ENCODE results near the gene ADAM15. TPM values are rescaled to one million over a fixed set of nuclear protein-coding genes. Genes with fewer than 3 reads are reported as not detected.

The ADAM15 gene
- total RNA-seq, 2 experiments from 2014 or later: 31.6 to 32.5 TPM

DNA sequence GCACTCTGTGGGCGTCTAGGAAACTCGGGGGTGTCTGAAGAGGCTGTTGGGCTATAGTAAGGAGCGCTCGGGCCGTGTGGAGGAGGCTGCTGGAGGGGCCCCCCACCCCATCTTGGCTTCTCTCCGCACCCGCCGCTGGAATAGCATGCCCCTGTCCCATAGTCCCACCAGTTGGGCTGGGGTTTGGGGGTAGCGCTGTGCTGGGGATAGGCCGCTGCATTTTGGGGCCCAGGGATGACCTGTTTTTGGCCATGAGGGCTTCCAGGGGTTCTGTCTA, 28.0 kb downstream of the ADAM15 start:
- DNase-seq: no peak
- Mint-ChIP-seq H3K4me1 (peaks cover 29% of the 10 kb centered on the region), H3K9me3 (no peaks in the 10 kb centered on the region), H3K27ac (no peak overlapping the region), H3K27me3 (peaks cover 49% of the 10 kb centered on the region), H3K36me3 (no peaks in the 10 kb centered on the region), H3K4me3 (peak overlapping the region; percentile 33)

DNA sequence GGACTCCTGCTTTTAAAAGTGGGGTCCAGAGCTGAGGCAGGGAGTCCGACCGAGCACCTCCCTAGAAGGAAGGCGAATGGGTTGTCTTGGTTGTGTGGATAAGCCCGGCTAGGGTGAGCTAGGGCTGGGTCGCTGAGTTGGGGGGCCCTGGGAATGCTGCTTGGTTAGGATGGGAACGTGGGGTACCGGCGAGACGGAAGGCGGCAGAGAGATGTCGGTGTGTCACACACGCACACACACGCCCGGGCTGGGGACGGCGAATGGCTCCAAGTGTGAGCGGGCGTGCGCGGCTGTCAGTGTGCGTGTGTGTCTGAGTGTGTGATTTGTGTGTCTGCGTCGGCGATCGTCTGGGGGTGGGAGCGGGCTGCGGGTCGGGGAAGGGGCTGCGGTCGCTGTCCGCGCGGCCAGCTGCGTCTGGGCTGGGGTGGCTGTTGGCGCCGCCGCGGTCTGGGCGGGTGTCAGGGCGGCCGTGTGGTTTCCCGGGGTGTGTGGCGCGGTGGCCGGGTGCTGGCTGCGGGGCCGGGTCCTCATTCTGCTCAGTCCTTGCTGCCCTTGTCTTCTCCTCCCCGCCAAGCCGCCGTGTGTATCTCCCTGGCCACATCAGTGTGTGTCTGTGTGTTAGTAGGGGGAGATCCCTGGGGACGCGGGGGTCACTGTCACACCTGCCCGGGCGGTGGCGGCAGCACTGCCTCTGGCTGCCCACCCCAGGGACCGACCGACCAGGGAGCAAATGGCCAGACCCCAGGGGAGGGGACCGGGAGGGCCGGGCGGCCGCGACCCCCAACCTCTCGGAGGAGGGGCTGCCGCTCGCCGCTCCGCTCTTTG, 28.6 kb downstream of the ADAM15 start:
- peaks cover 54% of the 10 kb centered on the region for H3K27me3 Mint-ChIP-seq
- H3K27ac Mint-ChIP-seq: no peak overlapping the region
- no peaks in the 10 kb centered on the region for H3K36me3 Mint-ChIP-seq
- peaks cover 30% of the 10 kb centered on the region for H3K4me1 Mint-ChIP-seq
- H3K4me3 Mint-ChIP-seq: peak overlapping the region; percentile 33
- DNase-seq: no peak
- H3K9me3 Mint-ChIP-seq: no peaks in the 10 kb centered on the region

DNA sequence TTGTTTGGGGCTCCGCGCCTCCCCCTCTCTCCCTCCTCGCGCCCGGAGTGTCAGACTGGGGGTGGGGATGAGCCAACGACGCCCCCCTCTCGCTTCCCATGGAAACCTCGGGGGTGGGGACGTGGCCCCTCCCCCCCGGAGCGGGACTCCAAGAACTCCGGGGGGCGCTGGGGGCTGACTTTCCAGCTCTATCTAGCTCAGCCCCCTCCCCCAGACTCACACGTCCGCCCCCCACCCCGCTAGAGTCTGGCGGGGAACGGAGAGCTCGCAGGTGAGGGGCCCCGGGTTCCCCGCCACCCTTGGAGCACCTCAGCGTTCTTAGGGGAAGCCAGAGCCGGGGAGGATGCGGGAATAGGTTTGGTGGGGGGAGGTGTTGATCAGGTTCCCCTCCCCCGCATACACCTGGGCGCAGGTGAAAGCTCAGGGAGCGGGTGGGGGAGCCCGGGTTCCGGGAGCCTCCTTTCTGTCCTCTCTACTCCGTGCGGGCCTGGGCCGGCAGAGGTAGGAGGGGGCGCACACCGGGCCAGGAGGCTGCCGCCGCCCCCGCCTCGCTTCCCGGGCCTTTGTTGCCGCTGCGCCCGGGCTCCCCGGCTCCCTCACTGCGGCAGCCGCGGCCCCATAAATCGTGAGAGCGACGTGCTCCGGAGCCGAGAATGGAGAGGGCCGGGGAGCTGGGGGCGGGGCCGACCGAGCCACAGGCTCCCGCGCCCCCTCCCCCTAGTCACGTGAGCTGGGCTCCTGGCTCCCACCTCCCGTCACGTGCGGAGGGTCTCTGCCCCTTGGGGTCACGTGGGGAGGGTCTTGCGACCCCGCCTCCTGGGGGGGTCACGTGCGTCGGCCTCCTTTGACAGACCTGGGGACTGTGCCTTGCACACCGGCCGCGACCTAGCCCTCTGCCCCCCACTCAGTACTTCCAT, 29.5 kb downstream of the ADAM15 start:
- Mint-ChIP-seq H3K4me1 (peaks cover 34% of the 10 kb centered on the region), H3K36me3 (no peaks in the 10 kb centered on the region), H3K4me3 (peak overlapping the region; percentile 23), H3K27me3 (peaks cover 55% of the 10 kb centered on the region), H3K9me3 (no peaks in the 10 kb centered on the region), H3K27ac (no peak overlapping the region)
- no peak for DNase-seq

DNA sequence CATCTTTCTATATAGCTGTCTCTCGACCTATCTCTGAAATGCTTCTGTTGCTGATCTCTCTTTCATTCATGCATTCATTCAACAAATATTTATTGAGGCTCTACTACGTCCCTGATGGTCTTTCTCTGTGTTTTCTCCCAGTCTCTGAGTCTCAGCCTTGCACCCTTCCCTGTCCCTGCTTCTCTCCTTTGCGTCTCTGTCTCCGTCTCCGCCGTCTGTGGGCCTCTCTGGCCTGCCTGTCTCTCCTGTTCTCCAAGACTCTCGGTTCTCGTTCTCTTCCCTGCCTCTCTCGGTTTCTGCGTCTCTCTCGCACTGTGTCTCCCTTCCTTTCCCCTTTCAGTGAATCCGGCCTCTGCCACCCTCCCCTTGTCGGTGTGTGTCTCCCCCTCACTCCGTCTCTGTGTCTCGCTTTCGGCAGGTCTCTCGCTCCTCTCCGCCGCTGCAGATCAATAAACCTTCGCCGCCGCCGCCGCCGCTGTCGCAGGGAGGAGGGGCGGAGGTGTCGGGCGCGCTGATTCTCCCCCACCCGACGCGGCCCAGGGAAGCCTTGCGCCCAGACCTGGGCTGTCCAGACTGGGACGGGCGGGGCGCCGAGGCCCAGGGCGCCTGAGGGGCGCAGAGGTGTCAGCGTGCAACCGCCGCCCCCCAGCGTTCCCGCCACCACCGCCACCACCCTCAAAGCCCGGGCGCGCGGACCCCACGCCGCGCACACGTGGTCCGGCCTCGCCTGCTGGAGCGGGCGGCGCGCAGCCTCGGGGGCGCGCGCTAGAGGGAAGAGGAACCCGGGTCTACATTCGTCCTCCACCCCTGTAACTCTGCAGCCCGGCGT, 30.6 kb downstream of the ADAM15 start:
- no peak overlapping the region for H3K27ac Mint-ChIP-seq
- no peaks in the 10 kb centered on the region for H3K9me3 Mint-ChIP-seq
- peaks cover 55% of the 10 kb centered on the region for H3K27me3 Mint-ChIP-seq
- DNase-seq: no peak
- no peaks in the 10 kb centered on the region for H3K36me3 Mint-ChIP-seq
- peaks cover 37% of the 10 kb centered on the region for H3K4me1 Mint-ChIP-seq
- H3K4me3 Mint-ChIP-seq: peak overlapping the region; percentile 57

DNA sequence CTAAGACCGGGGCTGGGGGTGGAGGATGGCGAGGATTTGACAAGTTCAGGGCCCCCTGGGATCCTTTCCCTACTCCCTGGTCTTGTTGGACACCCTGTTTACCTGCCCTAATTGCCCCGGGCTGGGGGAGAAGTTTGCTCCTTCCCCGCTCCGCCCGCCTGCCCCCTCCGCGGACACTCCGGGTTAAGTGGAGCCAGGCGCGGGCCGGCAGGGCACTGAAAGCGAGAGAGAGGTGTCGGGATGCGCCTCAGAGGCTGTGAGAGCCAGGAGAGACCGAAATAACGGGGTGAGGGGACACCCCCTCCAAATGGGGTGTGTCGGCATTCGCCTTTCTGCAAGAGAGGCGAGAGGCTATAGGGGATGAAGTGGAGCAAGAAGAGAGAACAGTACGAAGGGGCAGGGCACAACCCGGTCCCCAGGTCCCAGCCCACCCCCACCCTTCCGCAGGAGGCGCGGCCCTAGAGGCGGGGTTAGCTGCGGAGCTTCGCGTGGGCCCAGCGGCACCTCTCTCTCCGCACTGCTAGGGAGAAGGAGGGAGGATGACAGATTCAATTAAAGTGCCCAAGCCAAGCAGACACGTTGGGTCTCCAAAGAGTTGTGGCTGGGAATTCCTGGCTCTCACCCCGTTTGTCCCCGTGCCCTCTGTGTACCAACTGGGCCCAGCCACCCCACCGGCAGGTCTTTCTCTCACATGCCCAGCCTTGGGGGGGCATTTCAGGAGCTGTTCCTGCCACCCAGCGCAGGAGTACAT, 31.4 kb downstream of the ADAM15 start:
- no peak for DNase-seq
- Mint-ChIP-seq H3K27ac (no peak overlapping the region), H3K36me3 (no peaks in the 10 kb centered on the region), H3K9me3 (no peaks in the 10 kb centered on the region), H3K27me3 (peaks cover 55% of the 10 kb centered on the region), H3K4me1 (peaks cover 37% of the 10 kb centered on the region), H3K4me3 (peak overlapping the region; percentile 40)

DNA sequence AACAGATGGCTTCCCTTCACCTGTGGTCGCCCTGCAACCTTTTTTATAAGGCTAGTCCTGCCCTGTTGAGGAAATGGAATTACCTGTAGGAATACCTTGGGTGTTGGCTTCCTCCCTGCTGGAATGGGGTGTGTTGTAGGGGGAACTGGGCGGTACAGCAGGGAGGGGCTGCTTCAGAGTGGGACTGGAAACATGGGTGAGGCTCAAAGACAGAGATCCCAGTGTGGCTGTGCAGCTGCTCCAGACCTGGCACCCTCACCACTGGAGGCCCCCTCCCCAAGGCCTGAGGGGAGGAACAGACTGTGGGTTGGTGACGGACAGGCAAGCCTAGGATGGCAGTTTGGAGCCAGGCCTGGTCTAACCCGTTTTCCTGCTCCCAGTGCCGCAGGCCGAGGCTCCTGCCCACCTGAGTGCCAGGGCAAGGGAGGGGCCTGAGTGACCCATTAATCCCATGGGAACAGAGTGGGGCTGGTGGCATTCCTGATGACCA, 32.0 kb downstream of the ADAM15 start:
- Mint-ChIP-seq H3K4me3 (no peak overlapping the region), H3K27ac (no peak overlapping the region), H3K9me3 (no peaks in the 10 kb centered on the region)

DNA sequence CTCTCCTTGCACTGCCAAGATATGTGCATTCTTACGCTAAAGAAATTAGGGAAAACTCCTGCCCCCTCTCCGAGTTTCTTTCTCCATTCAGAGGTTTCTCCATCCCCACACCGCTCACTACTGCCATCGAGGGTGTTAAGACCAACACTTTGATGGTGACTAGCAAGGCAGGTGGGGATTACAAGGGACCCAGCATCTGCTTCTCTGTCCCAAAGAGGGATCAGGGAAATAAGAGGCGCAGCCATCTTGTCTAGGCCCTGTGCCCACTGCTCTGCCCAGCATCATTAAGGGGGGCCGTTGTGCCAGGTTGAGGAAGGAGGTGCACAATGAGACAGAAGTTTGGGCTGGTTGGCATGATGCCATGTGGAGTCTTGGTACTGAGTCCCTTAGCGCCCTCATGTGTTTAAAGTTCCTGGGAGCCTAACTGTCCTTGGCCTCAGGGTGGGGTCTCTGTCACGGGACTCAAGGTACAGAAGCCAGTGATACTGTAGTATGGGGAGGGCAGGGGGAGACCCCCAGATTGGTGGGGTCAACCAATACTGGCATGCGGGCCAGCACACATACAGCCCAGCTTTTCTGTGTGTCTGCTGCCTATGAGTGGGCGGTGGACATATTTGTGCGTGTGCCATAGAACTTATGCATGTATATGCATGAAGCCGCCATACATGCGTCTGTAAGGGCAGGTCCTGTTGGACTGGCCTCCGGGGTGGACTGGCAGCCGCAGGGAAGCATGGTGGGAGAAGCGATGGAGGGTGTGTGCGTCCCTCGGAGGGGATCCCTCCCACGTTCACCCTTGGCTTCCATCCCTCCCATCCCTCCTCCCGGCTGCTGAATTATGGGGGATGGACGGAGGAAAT, 33.0 kb downstream of the ADAM15 start:
- peaks cover 37% of the 10 kb centered on the region for H3K4me1 Mint-ChIP-seq
- H3K27me3 Mint-ChIP-seq: peaks cover 52% of the 10 kb centered on the region
- DNase-seq: no peak
- H3K4me3 Mint-ChIP-seq: peak overlapping the region; percentile 89
- H3K36me3 Mint-ChIP-seq: no peaks in the 10 kb centered on the region
- no peaks in the 10 kb centered on the region for H3K9me3 Mint-ChIP-seq
- H3K27ac Mint-ChIP-seq: no peak overlapping the region

More for the DNA sequence above, 32.0 kb downstream of the ADAM15 start:
- Mint-ChIP-seq H3K4me1 (peaks cover 37% of the 10 kb centered on the region), H3K27me3 (peaks cover 55% of the 10 kb centered on the region), H3K36me3 (no peaks in the 10 kb centered on the region)
- DNase-seq: no peak

DNA sequence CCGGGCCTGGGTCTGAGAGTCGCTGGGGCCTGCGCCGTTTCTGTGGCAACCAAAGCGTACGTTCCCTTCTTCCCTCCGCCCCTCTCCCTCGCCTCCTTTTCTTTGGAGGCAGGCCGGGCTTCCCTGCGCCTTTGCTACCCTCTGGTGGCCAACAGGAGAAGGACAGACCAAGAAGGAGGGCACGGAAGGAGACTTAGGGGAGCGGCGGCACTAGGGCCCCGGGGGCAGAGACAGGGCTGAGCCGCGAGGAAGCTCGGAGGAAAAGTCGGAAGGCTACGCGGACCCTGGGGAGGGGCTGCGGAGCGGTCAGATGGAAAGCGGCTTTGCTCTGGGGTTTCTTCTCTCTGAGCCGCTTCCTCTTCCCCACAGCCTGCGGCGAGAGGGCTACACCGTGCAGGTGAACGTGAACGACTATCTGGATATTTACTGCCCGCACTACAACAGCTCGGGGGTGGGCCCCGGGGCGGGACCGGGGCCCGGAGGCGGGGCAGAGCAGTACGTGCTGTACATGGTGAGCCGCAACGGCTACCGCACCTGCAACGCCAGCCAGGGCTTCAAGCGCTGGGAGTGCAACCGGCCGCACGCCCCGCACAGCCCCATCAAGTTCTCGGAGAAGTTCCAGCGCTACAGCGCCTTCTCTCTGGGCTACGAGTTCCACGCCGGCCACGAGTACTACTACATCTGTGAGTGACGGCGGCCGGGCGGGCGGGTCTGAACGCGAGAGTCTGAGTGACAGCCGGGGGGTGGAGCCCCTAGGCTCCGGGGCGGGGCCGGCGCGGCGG, 33.8 kb downstream of the ADAM15 start:
- peak; percentile 94 for DNase-seq
- H3K27ac Mint-ChIP-seq: peak overlapping the region; percentile 92
- H3K27me3 Mint-ChIP-seq: peaks cover 44% of the 10 kb centered on the region
- H3K9me3 Mint-ChIP-seq: no peaks in the 10 kb centered on the region
- peak overlapping the region; percentile 89 for H3K4me3 Mint-ChIP-seq
- no peaks in the 10 kb centered on the region for H3K36me3 Mint-ChIP-seq
- H3K4me1 Mint-ChIP-seq: peaks cover 32% of the 10 kb centered on the region

DNA sequence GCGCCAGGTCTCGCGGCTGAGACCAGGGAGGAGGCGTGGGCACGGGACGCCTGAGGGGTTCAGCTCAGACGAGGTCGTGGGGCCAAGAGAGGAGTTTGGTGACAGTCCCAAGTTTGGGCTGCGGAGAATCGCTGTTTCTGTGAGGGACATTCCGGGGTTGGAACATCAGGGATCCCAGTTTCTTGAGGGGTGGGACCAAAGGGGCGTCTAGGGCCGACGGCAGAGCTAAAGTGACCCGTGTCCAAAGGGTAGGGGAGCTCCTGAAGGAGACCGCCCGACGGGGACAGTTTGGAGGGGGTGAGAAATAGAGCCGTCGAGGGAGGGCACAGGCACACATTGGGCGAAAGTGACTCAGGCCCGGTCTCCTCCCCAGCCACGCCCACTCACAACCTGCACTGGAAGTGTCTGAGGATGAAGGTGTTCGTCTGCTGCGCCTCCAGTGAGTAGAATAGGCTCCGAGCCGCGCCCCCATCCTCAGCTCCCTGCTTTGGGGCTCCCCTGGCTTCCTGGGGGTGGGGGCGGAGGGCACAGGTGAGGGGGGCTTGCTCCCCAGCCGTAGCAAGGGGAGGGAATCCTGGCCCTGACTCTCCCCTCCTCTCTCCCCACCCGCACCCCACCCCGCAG, 34.5 kb downstream of the ADAM15 start:
- peak; percentile 82 for DNase-seq
- peaks cover 32% of the 10 kb centered on the region for H3K4me1 Mint-ChIP-seq
- peaks cover 37% of the 10 kb centered on the region for H3K27me3 Mint-ChIP-seq
- peak overlapping the region; percentile 92 for H3K27ac Mint-ChIP-seq
- H3K4me3 Mint-ChIP-seq: peak overlapping the region; percentile 89
- H3K9me3 Mint-ChIP-seq: no peaks in the 10 kb centered on the region
- H3K36me3 Mint-ChIP-seq: no peaks in the 10 kb centered on the region

DNA sequence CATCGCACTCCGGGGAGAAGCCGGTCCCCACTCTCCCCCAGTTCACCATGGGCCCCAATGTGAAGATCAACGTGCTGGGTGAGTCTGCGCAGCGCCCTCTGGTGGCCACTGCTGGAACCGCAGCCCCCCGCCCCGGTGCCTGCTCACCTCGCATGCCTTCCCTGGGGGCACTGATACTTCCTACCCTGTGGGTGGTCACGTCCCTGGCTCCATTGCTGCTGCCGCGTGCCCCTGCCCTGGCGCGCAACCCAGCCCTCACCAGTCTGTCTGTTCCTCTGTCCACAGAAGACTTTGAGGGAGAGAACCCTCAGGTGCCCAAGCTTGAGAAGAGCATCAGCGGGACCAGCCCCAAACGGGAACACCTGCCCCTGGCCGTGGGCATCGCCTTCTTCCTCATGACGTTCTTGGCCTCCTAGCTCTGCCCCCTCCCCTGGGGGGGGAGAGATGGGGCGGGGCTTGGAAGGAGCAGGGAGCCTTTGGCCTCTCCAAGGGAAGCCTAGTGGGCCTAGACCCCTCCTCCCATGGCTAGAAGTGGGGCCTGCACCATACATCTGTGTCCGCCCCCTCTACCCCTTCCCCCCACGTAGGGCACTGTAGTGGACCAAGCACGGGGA, 35.1 kb downstream of the ADAM15 start:
- H3K36me3 Mint-ChIP-seq: no peaks in the 10 kb centered on the region
- no peak overlapping the region for H3K27ac Mint-ChIP-seq
- H3K9me3 Mint-ChIP-seq: no peaks in the 10 kb centered on the region
- H3K4me1 Mint-ChIP-seq: peaks cover 31% of the 10 kb centered on the region
- peak; percentile 85 for DNase-seq
- peaks cover 34% of the 10 kb centered on the region for H3K27me3 Mint-ChIP-seq
- H3K4me3 Mint-ChIP-seq: peak overlapping the region; percentile 89

DNA sequence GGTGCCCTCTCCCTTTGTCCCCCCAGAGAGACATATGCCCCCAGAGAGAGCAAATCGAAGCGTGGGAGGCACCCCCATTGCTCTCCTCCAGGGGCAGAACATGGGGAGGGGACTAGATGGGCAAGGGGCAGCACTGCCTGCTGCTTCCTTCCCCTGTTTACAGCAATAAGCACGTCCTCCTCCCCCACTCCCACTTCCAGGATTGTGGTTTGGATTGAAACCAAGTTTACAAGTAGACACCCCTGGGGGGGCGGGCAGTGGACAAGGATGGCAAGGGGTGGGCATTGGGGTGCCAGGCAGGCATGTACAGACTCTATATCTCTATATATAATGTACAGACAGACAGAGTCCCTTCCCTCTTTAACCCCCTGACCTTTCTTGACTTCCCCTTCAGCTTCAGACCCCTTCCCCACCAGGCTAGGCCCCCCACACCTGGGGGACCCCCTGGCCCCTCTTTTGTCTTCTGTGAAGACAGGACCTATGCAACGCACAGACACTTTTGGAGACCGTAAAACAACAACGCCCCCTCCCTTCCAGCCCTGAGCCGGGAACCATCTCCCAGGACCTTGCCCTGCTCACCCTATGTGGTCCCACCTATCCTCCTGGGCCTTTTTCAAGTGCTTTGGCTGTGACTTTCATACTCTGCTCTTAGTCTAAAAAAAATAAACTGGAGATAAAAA, 35.9 kb downstream of the ADAM15 start:
- H3K9me3 Mint-ChIP-seq: no peaks in the 10 kb centered on the region
- H3K4me1 Mint-ChIP-seq: peaks cover 28% of the 10 kb centered on the region
- H3K4me3 Mint-ChIP-seq: no peak overlapping the region
- H3K36me3 Mint-ChIP-seq: no peaks in the 10 kb centered on the region
- H3K27ac Mint-ChIP-seq: no peak overlapping the region
- H3K27me3 Mint-ChIP-seq: peaks cover 27% of the 10 kb centered on the region
- no peak for DNase-seq
